Measurements from ENCODE around the gene MYO3B.

Gene MYO3B

GRCh38 chr2:170656669-170657068, 478.7 kb downstream of the MYO3B start:
- H3K27ac ChIP-seq (ENCODE audit: low read length), result no peak overlapping the region
- no peaks in the 10 kb centered on the region for H3K9me2 ChIP-seq (replicated peaks; ENCODE audit: insufficient read depth, low read length)
- TF ChIP-seq EZH2 (optimal IDR thresholded peaks at IDR 0.05; ENCODE audit: low read depth, low read length) (no peak), EZH2phosphoT487 (IDR thresholded peaks at IDR 0.05; ENCODE audit: low read length) (no peak)
- TF ChIP-seq, protein P1, sequence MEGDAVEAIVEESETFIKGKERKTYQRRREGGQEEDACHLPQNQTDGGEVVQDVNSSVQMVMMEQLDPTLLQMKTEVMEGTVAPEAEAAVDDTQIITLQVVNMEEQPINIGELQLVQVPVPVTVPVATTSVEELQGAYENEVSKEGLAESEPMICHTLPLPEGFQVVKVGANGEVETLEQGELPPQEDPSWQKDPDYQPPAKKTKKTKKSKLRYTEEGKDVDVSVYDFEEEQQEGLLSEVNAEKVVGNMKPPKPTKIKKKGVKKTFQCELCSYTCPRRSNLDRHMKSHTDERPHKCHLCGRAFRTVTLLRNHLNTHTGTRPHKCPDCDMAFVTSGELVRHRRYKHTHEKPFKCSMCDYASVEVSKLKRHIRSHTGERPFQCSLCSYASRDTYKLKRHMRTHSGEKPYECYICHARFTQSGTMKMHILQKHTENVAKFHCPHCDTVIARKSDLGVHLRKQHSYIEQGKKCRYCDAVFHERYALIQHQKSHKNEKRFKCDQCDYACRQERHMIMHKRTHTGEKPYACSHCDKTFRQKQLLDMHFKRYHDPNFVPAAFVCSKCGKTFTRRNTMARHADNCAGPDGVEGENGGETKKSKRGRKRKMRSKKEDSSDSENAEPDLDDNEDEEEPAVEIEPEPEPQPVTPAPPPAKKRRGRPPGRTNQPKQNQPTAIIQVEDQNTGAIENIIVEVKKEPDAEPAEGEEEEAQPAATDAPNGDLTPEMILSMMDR (IDR thresholded peaks at IDR 0.05; ENCODE audit: low read length), result no peak
- no peaks in the 10 kb centered on the region for H3K79me2 ChIP-seq (ENCODE audit: low read length)
- no peak for DNase-seq
- H3F3A ChIP-seq (ENCODE audit: insufficient read depth, low read length), result no peaks in the 10 kb centered on the region
- H3K9me3 ChIP-seq (replicated peaks; ENCODE audit: insufficient read depth, low read length), result no peaks in the 10 kb centered on the region
- no peak overlapping the region for H3K4me3 ChIP-seq (ENCODE audit: low read length)
- H3K27me3 ChIP-seq (replicated peaks; ENCODE audit: insufficient read depth, low read length), result no peaks in the 10 kb centered on the region
- no peaks in the 10 kb centered on the region for H4K20me1 ChIP-seq (ENCODE audit: insufficient read depth, low read length)
- H3K4me1 ChIP-seq (ENCODE audit: low read length), result no peaks in the 10 kb centered on the region
- H3K36me3 ChIP-seq (replicated peaks; ENCODE audit: insufficient read depth, low read length), result no peaks in the 10 kb centered on the region
- H3K9ac ChIP-seq (ENCODE audit: low read length), result no peak overlapping the region
- H2AFZ ChIP-seq (ENCODE audit: low read length), result no peak overlapping the region
- no peak overlapping the region for H3K4me2 ChIP-seq (ENCODE audit: low read depth, low read length)

GRCh38 chr2:170660409-170660808, 482.5 kb downstream of the MYO3B start:
- H3K79me2 ChIP-seq (ENCODE audit: low read length), result no peaks in the 10 kb centered on the region
- no peak for DNase-seq
- H4K20me1 ChIP-seq (ENCODE audit: insufficient read depth, low read length), result no peaks in the 10 kb centered on the region
- H3K27me3 ChIP-seq (replicated peaks; ENCODE audit: insufficient read depth, low read length), result no peaks in the 10 kb centered on the region
- no peak overlapping the region for H3K4me3 ChIP-seq (ENCODE audit: low read length)
- TF ChIP-seq EZH2phosphoT487 (IDR thresholded peaks at IDR 0.05; ENCODE audit: low read length) (no peak), EZH2 (optimal IDR thresholded peaks at IDR 0.05; ENCODE audit: low read depth, low read length) (no peak)
- TF ChIP-seq, protein P1 (IDR thresholded peaks at IDR 0.05; ENCODE audit: low read length), result no peak
- H3K9ac ChIP-seq (ENCODE audit: low read length), result no peak overlapping the region
- H3K4me1 ChIP-seq (ENCODE audit: low read length), result no peaks in the 10 kb centered on the region
- no peak overlapping the region for H3K27ac ChIP-seq (ENCODE audit: low read length)
- H3K4me2 ChIP-seq (ENCODE audit: low read depth, low read length), result no peak overlapping the region
- H3K9me2 ChIP-seq (replicated peaks; ENCODE audit: insufficient read depth, low read length), result no peaks in the 10 kb centered on the region
- H3F3A ChIP-seq (ENCODE audit: insufficient read depth, low read length), result no peaks in the 10 kb centered on the region
- H3K36me3 ChIP-seq (replicated peaks; ENCODE audit: insufficient read depth, low read length), result no peaks in the 10 kb centered on the region
- H2AFZ ChIP-seq (ENCODE audit: low read length), result no peak overlapping the region
- H3K9me3 ChIP-seq (replicated peaks; ENCODE audit: insufficient read depth, low read length), result no peaks in the 10 kb centered on the region

- no peaks in the 10 kb centered on the region for H3K9me2 ChIP-seq (replicated peaks; ENCODE audit: insufficient read depth, low read length)
- H3K4me1 ChIP-seq (ENCODE audit: low read length), result no peaks in the 10 kb centered on the region
- H3K27ac ChIP-seq (ENCODE audit: low read length), result no peak overlapping the region
- H3K36me3 ChIP-seq (replicated peaks; ENCODE audit: insufficient read depth, low read length), result no peaks in the 10 kb centered on the region
- DNase-seq, result no peak
- no peak overlapping the region for H3K4me3 ChIP-seq (ENCODE audit: low read length)
- no peaks in the 10 kb centered on the region for H3K27me3 ChIP-seq (replicated peaks; ENCODE audit: insufficient read depth, low read length)
- TF ChIP-seq EZH2 (optimal IDR thresholded peaks at IDR 0.05; ENCODE audit: low read depth, low read length), result no peak
- TF ChIP-seq, protein P1 (IDR thresholded peaks at IDR 0.05; ENCODE audit: low read length), result no peak
- TF ChIP-seq EZH2phosphoT487 (IDR thresholded peaks at IDR 0.05; ENCODE audit: low read length), result no peak
- H3K79me2 ChIP-seq (ENCODE audit: low read length), result no peaks in the 10 kb centered on the region
- H3F3A ChIP-seq (ENCODE audit: insufficient read depth, low read length), result no peaks in the 10 kb centered on the region
- H3K9ac ChIP-seq (ENCODE audit: low read length), result no peak overlapping the region
- H3K4me2 ChIP-seq (ENCODE audit: low read depth, low read length), result no peak overlapping the region
- H4K20me1 ChIP-seq (ENCODE audit: insufficient read depth, low read length), result no peaks in the 10 kb centered on the region
- no peak overlapping the region for H2AFZ ChIP-seq (ENCODE audit: low read length)
- no peaks in the 10 kb centered on the region for H3K9me3 ChIP-seq (replicated peaks; ENCODE audit: insufficient read depth, low read length)
Measured at GRCh38 chr2:170665743-170666142, 487.8 kb downstream of the MYO3B start.
